Measurements from ENCODE around the gene NFIC. TPM values are rescaled to one million over a fixed set of nuclear protein-coding genes. Genes with fewer than 3 reads are reported as not detected.
A peak's percentile ranks its signal among the peaks of the same experiment; 100 is the strongest.

Gene NFIC
- total RNA-seq, 1 experiment from 2014 or later, result 75.6 TPM

DNA sequence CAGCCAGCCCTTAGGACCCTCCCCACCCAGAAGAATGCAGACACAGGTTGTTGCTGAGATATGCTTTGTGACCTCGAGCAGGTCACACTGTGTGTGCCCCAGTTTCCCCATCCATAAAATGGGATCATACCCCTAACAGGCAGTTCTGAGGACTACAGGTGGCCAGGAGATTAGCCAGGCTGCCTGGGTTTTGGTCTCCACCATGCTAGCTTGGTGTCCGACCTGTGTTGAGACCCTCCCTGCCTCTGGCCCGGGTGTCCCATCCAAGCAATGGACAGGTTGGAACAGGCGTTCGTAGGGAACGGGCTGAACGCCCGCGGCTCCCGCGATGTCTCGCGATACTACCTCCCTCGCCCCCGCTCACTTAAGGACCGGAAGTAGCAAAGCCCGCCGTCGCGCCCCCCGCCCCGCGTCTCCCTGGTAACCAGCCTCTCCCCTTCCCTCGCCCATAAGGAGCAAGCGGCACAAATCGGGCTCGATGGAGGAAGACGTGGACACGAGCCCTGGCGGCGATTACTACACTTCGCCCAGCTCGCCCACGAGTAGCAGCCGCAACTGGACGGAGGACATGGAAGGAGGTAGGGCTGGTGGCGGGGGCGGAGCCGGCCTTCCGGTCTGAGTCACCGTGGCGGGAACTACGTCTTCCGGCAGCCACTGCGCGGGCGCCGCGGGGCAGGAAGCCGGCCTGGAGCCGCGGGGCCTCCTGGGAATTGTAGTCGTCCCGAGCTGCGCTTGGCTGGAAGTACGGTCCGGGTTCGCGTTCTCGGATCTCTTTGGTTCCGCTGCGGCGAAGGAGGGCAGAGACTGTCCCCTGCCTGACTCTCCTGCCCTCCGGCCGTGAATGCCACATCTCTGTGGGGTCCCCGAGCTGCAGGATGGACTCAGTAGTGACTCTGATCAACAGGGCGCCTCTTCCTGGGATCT lies 68.5 kb downstream of the NFIC start:
- no peak for TF ChIP-seq EZH2 (IDR thresholded peaks at IDR 0.05; ENCODE audit: low read depth)
- TF ChIP-seq, protein P1, sequence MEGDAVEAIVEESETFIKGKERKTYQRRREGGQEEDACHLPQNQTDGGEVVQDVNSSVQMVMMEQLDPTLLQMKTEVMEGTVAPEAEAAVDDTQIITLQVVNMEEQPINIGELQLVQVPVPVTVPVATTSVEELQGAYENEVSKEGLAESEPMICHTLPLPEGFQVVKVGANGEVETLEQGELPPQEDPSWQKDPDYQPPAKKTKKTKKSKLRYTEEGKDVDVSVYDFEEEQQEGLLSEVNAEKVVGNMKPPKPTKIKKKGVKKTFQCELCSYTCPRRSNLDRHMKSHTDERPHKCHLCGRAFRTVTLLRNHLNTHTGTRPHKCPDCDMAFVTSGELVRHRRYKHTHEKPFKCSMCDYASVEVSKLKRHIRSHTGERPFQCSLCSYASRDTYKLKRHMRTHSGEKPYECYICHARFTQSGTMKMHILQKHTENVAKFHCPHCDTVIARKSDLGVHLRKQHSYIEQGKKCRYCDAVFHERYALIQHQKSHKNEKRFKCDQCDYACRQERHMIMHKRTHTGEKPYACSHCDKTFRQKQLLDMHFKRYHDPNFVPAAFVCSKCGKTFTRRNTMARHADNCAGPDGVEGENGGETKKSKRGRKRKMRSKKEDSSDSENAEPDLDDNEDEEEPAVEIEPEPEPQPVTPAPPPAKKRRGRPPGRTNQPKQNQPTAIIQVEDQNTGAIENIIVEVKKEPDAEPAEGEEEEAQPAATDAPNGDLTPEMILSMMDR (conservative IDR thresholded peaks at IDR 0.05), result no peak
- Histone ChIP-seq H3K4me1 (replicated peaks; ENCODE audit: insufficient read depth) (no peaks in the 10 kb centered on the region), H3F3A (ENCODE audit: insufficient read depth, low read depth) (peaks cover 8% of the 10 kb centered on the region; the same call in 1 of the 2 replicates), H3K36me3 (ENCODE audit: low read depth) (no peaks in the 10 kb centered on the region), H4K20me1 (ENCODE audit: insufficient read depth) (no peaks in the 10 kb centered on the region; the same call in 1 of the 2 replicates), H3K79me2 (ENCODE audit: low read depth) (no peaks in the 10 kb centered on the region), H3K27me3 (ENCODE audit: insufficient read depth, low read depth) (no peaks in the 10 kb centered on the region), H3K4me3 (peak overlapping the region; percentile 59; the same call in 1 of the 2 replicates), H3K27ac (peak overlapping the region; percentile 60; the same call in 1 of the 2 replicates), H3K9me3 (ENCODE audit: insufficient read depth, low read depth) (no peaks in the 10 kb centered on the region), H2AFZ (peak overlapping the region; percentile 80), H3K9me2 (ENCODE audit: insufficient read depth) (no peaks in the 10 kb centered on the region), H3K4me2 (peak overlapping the region; percentile 66)
- DNase-seq, result peak; percentile 76 to 90
- POLR2A ChIA-PET (ENCODE audit: unreplicated experiment), result no interaction called here
- TSS peak; percentile 25 for BruUV-seq (replicated peaks)
- CTCF ChIA-PET, result interaction anchor here (0.6 kb wide), 1 partner anchor 50 kb away, joined by 3 read pairs; no protein-coding TSS in a partner anchor
- intact Hi-C loops (cut with micrococcal nuclease; ENCODE audit: unreplicated experiment), result no loop called here

DNA sequence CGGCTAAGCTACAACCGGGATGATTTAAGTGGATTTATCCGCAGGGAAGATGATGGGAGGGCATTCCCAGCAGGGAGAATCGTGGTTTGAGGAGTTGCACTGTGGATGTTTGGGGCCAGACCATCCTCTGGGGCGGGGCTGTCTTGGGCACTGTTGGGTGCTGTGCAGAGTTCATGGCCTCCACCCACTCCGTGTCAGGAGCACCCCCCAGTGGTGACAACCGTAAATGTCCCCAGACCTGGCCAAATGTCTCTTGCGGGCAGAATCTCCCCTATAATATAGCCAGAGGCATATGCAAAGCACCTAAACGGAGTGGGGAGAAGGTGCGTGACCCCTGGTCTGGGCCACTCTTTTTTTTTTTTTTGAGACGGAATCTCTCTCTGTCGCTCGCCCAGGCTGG lies 73.7 kb downstream of the NFIC start:
- Histone ChIP-seq H3K27me3 (ENCODE audit: insufficient read depth, low read depth) (no peaks in the 10 kb centered on the region), H4K20me1 (ENCODE audit: insufficient read depth) (no peaks in the 10 kb centered on the region; the same call in 1 of the 2 replicates), H3K27ac (no peak overlapping the region), H3K36me3 (ENCODE audit: low read depth) (no peaks in the 10 kb centered on the region), H3K4me1 (replicated peaks; ENCODE audit: insufficient read depth) (no peaks in the 10 kb centered on the region), H3F3A (ENCODE audit: insufficient read depth, low read depth) (no peaks in the 10 kb centered on the region), H3K9me3 (ENCODE audit: insufficient read depth, low read depth) (no peaks in the 10 kb centered on the region), H2AFZ (no peak overlapping the region), H3K4me2 (no peak overlapping the region), H3K79me2 (ENCODE audit: low read depth) (no peaks in the 10 kb centered on the region), H3K9me2 (ENCODE audit: insufficient read depth) (no peaks in the 10 kb centered on the region), H3K4me3 (no peak overlapping the region)
- DNase-seq, result peak in 1 of 2 experiments; percentile 12
- no peak for TF ChIP-seq EZH2 (IDR thresholded peaks at IDR 0.05; ENCODE audit: low read depth)
- TF ChIP-seq, protein P1 (conservative IDR thresholded peaks at IDR 0.05), result peak; percentile 50
- no TSS peak for BruUV-seq (replicated peaks)
- ChIA-PET CTCF (no interaction called here), POLR2A (ENCODE audit: unreplicated experiment) (interaction anchor here (0.5 kb wide), 1 partner anchor 30 kb away, joined by 5 read pairs; no protein-coding TSS in a partner anchor)
- intact Hi-C loops (cut with micrococcal nuclease; ENCODE audit: unreplicated experiment), result no loop called here

DNA sequence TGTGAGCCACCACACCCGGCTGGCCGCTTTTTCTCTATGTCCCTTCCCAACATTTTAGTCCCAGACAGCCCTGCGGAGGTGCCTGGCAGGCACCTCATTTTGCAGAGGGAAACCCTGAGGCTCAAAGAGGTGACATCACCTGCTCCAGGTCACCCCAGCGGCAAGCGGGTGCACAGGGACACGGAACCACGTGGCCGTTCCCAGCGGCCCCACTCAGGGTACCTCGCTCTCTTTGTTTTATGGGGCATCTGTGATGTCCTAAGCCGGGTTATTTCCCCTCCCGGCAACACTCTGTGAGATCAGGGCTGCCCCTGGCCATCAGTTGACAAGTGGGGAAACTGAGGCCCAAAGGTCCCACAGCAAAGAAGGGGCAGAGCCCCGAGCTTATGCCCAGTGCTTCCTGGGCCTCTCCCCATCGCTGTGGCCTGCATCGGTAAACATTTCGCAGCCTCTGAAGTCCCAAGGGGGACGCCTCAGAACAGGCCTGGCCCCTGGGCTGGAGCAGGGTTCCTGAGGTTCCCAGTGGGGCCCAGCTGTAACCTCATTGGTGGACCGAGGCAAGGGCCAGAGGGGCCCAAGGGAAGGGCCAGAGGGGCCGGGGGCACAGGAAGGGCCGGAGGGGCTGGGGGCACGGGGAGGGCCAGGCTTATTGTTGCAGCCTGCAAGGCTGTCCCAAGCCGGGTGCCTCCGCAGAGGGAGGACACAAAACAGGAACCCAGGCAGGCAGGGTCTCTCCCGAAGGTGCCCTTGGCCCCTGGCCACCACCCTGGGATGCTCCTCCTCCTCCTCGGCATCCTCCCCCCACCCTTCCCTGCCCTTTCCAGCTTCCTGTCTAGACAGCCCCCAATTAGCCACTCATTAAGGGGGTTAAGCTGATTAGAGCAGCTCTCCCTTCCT lies 75.0 kb downstream of the NFIC start:
- no peaks in the 10 kb centered on the region for H3K36me3 ChIP-seq (ENCODE audit: low read depth)
- no peak overlapping the region for H3K4me3 ChIP-seq
- no peaks in the 10 kb centered on the region for H3K79me2 ChIP-seq (ENCODE audit: low read depth)
- H3K9me3 ChIP-seq (ENCODE audit: insufficient read depth, low read depth), result no peaks in the 10 kb centered on the region
- no peaks in the 10 kb centered on the region; the same call in 1 of the 2 replicates for H4K20me1 ChIP-seq (ENCODE audit: insufficient read depth)
- ChIA-PET CTCF (no interaction called here), POLR2A (ENCODE audit: unreplicated experiment) (interaction anchor here (0.6 kb wide), 1 partner anchor 421 kb away, joined by 5 read pairs; no protein-coding TSS in a partner anchor)
- no TSS peak for BruUV-seq (replicated peaks)
- TF ChIP-seq, protein P1 (conservative IDR thresholded peaks at IDR 0.05), result no peak
- no peak for TF ChIP-seq EZH2 (IDR thresholded peaks at IDR 0.05; ENCODE audit: low read depth)
- no peaks in the 10 kb centered on the region for H3K27me3 ChIP-seq (ENCODE audit: insufficient read depth, low read depth)
- H3K27ac ChIP-seq, result no peak overlapping the region
- no peaks in the 10 kb centered on the region for H3K4me1 ChIP-seq (replicated peaks; ENCODE audit: insufficient read depth)
- no peak overlapping the region for H2AFZ ChIP-seq
- H3K4me2 ChIP-seq, result no peak overlapping the region
- no peaks in the 10 kb centered on the region for H3K9me2 ChIP-seq (ENCODE audit: insufficient read depth)
- no peaks in the 10 kb centered on the region for H3F3A ChIP-seq (ENCODE audit: insufficient read depth, low read depth)
- no peak for DNase-seq
- intact Hi-C loops (cut with micrococcal nuclease; ENCODE audit: unreplicated experiment), result no loop called here
